ENCODE results near the gene TNFRSF13B.
"Not testable (repeated sequence)": the region's sequence is repeated elsewhere in the genome, so short reads cannot be mapped to it uniquely, and the experiment has no call there.

GRCh38 chr17:16893527-16893926, 78.4 kb downstream of the TNFRSF13B start:
- not testable (repeated sequence) for TF ChIP-seq CTCF (IDR thresholded peaks at IDR 0.05; ENCODE audit: low read depth, low read length); EZH2phosphoT487 (IDR thresholded peaks at IDR 0.05; ENCODE audit: low read depth)

Measured in OCI-LY3 (cell line).